Fibroblast of skin of back (primary cell): ENCODE results near the gene GJB5.

ENCODE experiments used
- DNase-seq: peaks from one replicate; pipeline ENCODE4 v3.0.0-alpha.2; 2013

GJB5 gene

DNA sequence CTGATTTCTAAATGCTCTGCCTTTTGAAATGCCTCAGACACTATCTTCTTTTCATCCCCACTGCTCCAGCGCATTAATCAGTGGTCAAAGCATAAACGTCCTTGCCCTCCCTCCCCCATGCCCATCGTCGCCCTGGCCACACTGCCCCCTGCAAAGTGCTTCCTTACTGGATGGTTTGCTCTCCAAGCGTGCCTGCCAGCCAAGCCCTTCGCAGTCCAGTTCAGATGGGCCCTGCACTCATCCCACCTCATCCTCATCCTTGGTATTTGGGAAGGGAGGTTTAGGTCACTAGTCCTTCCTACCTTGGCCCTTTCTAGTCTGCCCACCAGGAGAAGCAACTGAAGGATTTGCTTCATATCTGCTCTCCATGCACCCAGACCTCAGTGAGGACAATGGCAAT, 41.1 kb downstream of the GJB5 start:
- DNase-seq, result no peak

DNA sequence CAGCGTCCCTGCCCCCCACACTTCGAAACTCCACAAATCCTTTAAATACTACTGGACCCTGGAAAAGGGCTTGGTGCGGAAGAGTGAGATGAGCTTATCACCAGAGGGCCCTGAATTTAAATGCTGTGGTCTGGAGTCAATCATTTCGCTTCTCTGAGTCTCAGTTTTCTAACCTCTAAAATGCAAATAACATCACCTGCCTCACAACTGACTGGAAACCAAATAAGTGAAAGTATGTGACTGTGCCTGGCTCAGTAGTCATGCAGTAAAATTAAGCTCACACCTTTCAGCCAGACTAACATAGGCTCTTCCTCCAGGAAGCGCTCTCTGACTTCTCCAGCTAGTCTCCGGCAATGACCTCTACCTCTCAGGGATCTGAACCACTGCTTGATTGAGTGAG, 42.1 kb downstream of the GJB5 start:
- DNase-seq, result no peak

DNA sequence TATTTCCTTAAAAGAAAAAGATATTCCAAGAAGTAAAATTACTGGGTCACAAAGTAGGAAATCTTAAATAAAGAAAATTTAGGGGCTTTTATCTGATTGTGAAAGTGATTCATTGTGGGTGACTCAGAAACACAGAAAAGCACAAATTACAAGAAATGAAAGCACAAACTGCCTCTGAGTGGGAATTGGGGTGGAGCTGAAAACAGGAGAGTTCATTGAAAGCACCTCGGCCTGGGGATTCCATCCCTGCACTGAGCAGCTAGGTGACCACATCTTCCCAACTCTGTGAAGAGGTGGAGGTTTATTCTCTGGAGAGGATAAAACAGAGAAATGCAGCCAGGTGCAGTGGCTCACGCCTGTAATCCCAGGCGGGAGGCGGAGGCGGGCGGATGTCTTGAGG, 45.4 kb downstream of the GJB5 start:
- DNase-seq, result peak; percentile 8

DNA sequence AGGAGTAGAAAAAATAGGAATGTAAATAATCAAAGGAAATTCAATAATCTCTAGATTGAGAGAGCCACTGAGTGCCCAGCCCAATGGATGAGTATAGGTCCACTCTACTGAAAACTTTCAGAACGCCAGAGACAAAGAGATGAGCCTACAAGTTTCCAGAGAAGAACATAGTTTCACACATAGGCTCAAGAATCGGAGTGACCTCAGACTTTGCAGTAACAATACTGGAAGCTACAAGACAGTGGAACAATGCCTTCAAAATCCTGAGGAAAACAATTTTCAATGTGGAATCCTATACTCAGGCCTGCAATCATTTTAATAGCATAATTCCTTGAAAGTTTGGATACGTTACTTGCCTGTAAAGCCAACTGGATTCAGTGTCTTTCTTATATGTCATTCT, 48.9 kb downstream of the GJB5 start:
- no peak for DNase-seq

DNA sequence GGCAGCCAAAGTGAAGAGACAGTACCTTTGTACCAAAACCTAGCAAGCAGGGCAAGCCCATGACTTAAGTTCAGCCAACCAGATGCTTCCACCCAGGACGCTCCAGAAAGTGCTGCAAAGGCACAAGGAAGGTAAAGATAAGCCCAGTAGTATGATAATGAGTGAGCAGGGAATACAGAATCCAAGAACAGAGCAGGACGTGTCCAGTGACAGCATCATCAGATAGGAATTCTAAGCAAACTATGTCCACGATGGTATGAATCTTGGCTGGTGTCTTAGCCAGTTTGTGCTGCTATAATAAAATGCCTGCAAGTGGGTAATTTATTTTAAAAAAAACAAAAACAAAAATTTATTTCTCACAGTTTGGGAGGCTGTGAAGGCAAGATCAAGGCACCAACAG, 51.5 kb downstream of the GJB5 start:
- DNase-seq, result peak; percentile 45
